ENCODE results near the gene NCOA3.

Gene NCOA3

DNA sequence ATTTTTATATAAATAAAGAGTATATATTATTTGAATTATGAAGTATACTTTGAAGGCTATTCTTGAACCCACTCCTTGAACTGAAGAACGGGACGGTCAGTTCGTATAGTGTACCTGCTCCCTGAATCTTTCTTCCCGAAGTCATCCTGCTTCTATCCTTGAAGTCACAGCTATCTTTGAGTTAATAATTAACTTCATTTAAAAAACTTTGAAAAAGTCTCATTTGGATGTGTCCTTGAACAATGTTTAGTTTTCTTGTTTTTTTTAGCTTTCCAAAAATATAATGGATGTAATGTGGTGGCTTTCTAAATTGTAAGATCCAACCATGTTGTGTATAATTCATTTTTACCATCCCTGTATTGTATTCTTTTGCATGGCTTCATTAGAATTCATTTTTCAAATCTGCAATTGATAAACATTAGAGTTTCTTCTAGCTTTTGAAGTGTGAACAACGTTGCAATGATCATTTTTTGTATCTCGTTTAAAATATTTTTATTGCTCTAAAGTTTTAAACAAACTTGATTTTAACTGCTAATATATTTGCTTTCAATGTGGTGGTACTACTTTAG, 94.4 kb downstream of the NCOA3 start:
- in situ Hi-C loops (cut with HindIII; ENCODE audit: low sequenced_read_pairs): no loop called here

DNA sequence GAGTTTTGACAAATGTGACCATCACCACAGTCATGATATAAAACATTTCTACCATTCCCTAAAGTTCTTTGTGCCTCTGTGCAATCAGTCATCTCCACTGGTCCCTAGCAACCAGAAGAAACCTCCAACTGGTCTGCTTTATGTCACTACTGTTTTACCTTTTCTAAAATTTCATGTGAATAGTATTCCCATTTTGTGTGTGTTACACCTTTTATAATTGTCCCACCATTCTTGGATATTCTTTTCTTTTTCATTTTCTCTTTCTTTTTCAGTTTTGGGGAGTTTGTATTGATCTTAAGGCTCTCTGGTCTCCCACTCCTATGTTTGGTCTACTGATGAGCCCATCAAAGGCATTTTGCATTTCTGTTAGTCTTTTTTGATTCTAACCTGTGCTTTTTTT, 95.4 kb downstream of the NCOA3 start:
- in situ Hi-C loops (cut with HindIII; ENCODE audit: low sequenced_read_pairs): no loop called here

DNA sequence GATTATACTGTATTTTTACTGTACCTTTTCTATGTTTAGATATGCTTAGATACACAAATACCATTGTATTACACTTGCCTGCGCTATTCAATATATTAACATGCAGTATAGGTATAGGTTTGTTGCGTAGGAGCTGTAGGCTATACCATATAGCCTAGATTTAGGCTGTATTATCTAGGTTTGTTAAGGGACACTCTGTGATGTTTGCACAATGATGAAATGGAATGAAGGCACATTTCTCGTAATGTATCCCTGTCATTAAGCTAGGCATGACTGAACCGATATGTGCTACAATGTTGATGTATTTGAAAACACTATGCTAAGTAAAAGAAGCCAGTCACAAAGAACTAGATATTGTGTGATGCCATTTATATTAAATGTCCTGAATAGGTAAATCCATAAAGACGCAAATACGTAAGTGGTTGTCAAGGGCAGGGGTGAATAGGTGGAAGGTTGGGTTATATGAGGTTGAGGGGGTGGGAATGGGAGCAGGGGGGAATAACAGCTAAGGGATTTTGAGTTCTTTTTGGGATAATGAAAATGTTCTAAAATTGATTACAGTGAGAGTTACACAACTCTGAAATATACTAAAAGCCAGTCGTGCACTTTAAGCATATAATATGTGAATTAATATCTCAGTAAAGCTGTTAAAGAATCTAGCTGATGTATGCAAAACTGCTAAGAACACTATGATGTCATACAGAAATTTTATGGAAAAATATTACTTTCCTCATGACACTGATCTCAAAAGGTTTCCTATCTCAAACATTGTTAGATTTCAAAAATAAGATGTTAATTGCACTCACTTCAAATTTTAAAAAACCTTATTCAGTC, 97.4 kb downstream of the NCOA3 start:
- in situ Hi-C loops (cut with HindIII; ENCODE audit: low sequenced_read_pairs): no loop called here

DNA sequence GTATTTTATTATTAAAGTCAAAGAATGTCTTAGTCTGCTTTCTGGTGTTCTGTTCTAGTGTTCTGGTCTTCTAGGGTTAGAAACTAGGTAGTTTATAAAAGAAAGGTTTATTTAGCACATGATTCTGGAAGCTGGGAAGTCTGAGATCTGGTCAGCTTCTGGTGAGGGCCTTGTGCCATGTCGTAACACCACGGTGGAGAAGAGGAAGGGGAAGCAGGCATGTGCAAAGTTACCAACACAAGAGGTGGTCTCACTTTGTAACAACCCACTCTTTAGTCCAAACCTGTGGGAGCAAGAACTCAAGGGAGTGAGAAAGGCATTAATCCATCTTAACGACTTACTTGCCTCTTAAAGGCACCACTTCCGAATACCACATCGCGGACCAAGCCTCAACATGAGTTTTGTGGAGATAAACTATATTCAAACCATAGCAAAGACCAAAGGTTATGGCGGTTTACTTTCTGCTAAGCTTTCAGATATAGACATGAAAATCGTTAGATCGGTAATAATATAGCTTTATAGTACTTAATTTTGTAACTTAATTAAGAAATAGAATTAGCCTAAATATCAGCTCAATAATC, 99.4 kb downstream of the NCOA3 start:
- in situ Hi-C loops (cut with HindIII; ENCODE audit: low sequenced_read_pairs): no loop called here

DNA sequence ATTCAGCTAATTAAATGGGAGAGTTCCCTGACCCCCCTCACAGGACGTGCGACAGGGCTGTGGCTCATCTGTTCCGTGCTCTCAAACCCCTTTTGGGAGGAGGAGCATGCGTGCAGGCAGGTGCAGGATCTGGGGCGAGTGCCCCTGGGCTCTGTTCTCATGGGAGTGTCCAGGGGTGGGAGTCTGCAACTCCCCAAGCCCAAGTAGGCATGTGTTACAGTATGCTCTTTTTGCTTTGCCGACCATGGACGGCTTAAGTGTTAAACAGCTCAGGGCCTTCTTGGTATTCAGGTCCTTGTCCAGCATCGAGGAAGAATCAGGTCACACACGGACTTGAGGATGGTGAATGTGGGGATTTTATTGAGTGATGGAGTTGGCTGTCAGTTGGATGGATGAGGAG, 101.6 kb downstream of the NCOA3 start:
- in situ Hi-C loops (cut with HindIII; ENCODE audit: low sequenced_read_pairs): no loop called here

DNA sequence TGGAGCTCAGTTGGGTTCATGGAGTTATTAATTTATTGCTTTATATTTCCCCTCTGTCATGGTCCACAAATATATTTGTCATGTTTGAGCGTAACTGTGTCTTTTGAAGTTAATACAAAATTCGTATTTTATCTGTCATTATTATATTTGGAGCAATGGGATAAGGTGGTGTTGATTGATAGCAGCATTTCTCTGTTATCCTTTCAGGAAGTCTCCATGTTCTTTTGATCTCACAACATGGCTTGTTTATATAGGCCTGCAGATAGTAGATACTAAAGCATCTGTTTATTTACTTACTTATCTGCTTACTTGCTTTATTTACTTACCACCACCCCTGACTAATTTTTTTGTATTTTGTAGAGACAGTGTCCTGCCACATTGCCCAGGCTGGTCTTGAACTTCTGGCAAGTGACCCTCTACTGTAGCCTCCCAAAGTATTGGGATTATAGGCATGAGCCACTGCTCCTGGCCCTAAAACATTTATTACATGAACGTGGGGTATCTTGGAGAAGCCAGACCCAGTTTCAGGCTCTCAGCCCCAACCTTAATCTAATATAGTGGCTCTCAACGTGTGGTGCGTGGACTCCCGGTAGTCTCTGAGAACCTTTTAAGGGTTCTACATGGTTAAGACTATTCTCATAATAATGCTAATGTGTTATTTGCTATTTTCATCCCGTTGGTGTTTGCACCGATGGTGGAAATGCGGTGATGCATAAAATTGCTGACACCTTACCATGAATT, 104.2 kb downstream of the NCOA3 start:
- in situ Hi-C loops (cut with HindIII; ENCODE audit: low sequenced_read_pairs): no loop called here

DNA sequence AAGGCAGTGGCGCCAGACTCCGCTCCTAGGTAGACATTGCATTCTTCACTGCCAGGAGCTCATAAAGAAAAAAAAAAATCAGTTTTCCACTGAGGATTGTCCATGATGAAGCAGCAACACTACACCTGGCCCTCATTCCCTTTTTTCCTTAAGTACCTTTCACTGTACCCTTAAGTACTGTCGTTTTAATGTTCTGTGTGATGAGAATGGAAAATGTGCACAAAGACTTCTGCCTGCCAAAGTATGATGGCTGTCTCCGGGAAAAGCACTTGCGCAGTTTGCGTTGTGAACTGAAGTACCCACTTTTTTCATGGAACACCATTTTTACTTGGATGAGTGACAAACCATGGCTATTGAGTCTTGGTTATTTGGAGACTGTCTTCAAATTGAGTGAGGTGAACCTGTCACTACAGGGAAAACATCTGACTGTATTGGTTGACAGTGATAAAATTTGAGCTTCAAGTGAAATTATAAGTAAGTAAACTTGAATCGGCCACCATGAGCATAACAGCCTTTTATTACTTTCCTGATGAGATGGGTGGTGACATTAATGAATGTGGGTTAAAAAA, 104.8 kb downstream of the NCOA3 start:
- in situ Hi-C loops (cut with HindIII; ENCODE audit: low sequenced_read_pairs): no loop called here

DNA sequence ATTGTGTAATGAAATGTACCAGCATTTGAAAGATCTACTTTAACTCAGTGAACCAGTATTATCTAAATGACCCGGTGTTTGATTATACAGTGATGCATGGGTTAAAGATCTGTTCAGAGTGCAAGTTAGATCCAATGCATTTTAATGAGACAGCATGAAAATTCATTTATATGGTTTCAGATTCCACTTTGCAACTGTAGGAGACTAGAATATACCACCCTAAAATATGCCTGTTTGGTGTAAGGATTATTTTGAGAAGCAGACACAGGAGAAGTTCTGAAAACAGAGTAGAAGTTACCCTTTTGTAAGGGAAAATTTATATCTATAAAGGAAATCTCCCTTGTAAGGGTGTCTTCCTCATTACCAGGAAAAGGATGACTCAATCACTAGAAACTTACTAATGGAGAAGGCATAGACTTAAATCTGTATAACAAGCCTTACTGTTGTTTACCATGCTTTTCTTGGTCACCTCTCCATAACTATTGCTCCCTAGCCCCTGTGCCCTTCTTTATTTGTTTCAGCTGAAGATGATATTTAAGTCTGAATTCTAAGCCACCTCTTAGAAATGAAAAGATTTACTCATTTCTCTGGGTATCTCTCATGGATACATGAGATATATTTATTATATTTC, 105.4 kb downstream of the NCOA3 start:
- in situ Hi-C loops (cut with HindIII; ENCODE audit: low sequenced_read_pairs): no loop called here

DNA sequence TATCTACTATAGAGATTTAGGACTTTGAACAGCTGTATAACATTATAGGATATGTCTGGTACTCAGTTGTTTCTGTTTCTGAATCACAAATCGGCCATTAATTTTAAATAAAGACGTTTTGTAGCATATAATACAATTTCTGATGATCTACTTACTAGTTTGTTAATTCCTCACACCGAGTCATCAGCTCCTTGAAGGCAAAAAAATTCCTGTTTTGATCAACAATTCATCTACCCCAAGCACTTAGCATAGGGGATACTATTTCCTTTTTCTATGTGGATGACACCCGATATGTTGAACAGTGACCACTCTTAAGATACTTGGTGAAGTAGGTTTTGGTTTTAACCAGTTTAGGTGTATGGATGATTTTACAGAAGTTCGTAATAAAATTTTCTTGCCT, 107.3 kb downstream of the NCOA3 start:
- in situ Hi-C loops (cut with HindIII; ENCODE audit: low sequenced_read_pairs): no loop called here

DNA sequence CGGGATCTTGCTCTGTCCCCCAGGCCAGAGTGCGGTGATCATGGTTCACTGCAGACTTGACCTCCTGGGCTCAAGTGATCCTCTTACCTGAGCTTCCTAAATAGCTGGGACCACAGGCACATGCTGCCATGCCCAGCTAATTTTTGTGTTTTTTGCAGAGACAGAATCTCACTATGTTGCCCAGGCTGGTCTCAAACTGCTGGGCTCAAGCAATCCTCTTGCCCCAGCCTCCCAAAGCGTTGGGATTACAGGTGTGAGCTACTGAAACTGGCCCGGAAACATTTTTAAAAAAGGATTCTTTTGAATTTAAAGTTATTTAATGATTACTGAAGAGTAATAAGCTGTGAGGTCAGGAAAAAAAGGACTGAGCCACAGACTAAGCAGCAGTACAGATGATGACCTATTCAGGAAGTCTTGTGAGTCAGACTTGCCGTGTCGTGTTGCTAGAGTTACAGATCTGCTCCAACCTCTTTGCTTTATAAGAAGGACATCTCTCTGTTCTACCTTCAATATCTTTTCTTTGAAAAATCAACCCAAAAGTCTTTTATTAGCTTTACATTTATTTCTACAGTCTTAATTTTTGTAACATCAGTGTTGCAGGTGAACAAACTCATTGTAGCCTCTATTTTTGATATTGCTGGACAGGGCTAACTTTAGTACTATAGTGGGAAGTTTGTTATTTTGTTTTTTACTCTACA, 108.7 kb downstream of the NCOA3 start:
- in situ Hi-C loops (cut with HindIII; ENCODE audit: low sequenced_read_pairs): no loop called here

DNA sequence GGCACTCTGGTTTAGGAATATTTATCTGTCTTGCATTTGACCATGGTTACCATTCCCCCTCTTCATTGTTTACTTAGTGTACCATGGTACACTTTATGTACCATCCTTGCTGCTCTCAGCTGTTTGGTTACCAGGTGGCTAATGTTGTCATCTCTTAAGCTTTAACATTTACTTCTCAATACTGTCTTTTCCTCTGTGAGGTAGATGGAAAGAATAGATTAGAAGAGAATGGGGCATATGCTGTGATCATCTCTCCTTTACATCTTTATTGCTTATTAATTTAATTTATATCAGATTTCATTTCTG, 109.2 kb downstream of the NCOA3 start:
- in situ Hi-C loops (cut with HindIII; ENCODE audit: low sequenced_read_pairs): no loop called here

DNA sequence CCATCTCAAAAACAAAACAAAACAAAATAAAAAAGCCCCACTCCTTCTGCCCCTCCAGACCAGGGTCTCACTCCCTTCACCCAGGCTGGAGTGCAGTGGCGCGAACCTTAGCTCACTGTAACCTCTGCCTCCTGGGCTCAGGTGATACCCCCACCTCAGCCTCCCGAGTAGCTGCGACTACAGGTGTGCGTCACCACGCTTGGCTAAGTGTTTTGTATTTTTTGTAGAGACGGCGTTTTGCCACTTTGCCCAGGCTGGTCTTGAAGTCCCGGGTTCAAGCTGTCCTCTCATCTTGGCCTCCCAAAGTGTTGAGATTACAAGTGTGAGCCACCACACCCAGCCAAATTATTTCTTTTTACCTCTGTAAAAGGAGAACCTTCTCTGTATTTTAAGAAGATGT, 110.1 kb downstream of the NCOA3 start:
- in situ Hi-C loops (cut with HindIII; ENCODE audit: low sequenced_read_pairs): no loop called here

DNA sequence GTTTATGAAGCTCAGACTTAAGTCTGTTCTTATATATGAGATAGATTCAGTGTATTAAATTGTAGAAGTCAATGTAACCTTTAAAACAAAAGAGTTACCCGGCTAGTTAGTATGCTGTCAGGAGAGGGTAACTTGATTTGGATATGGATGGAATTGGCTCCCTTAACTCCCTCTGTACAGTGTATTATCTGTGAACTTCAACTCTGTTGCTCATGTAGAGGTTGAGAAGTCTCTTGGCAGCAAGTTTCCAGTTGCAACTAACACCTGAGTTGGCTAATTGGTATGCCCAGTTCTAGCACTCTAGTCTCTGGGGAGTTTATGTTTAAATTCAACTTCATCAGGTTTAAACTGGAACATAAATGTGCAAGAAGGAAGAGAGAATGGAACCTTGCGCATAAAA, 111.0 kb downstream of the NCOA3 start:
- in situ Hi-C loops (cut with HindIII; ENCODE audit: low sequenced_read_pairs): no loop called here

DNA sequence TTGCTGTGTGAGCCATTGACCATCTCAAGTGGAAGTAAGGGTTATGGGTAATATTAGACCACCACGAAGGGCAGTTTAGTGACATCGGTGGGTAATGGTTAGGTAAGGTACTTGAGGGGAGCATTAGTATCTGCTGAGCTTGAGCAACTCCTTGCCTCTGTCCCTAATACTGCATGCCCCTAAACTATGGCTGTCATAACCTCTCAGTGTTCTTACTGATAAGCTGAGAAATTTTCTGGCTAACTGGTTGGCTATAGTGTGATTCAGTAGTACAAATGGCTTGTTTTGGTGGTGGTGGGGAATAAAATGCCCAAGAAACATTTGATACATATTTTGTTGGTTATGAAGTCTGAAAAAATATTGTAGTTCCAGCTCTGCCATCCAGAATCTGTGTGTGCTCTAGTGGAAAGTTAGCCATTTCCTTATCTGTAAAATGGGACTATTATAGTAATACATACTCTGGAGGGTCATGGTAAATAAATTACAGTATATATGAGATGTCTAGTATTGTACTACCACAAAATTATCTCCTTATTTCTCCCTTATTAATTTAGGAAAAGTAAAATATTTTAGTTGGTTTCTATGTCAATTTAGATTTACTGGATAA, 113.1 kb downstream of the NCOA3 start:
- in situ Hi-C loops (cut with HindIII; ENCODE audit: low sequenced_read_pairs): no loop called here

DNA sequence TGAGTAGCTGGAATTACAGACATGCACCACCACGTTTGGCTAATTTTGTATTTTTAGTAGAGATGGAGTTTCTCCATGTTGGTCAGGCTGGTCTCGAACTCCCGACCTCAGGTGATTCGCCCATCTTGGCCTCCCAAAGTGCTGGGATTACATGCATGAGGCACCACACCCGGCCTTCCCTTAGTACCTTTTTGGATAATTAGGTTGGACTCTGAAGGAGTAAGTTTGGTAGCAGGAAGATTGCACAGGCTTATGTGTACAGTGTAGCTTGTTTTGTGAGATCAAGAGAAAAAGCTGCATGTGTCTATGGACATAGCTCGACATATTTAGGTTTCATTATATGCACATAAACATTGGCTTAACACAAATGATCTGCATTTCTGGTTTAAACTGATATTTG, 116.8 kb downstream of the NCOA3 start:
- in situ Hi-C loops (cut with HindIII; ENCODE audit: low sequenced_read_pairs): no loop called here

DNA sequence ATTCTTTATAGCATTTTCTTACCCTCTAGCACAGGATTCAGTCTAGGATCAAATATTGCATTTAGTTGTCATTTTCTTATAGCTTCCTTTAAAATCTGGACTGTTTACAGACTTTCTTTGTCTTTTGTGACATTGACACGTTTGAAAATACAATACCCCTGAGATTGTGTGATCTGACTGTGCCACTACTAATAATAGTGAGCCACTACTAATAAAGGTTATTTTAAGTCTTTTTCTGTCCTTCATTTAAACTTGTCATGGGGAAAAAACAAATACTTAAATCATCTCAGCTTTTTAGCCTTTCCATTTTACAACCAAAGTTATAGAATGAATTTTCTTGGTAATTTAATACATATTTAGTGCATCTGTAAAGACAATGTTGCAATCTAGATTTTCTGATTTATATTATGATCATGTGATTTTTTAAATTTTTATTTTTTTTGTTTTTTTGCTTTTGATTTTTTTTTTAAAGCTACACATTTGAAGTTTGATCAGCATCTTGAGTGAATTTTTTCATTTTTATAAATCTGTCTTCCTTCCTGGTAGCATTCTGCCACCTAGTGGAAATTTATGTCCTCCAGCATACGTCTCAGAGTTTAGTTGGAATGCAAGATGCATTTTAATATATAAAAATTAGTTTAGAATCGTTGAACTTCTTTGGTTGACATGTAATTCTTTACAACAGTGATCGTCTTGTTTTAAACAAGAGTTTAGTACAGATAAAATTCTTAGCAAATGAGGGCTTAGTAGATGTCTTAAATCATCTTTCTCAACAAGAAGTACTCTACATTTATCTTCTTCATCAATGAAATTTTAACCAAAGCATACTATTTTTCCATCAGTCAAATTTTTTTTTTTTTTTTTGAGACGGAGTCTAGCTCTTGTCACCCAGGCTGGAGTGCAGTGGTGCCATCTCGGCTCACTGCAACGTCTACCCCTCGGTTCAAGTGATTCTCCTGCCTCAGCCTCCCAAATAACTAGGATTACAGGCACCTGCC, 119.4 kb downstream of the NCOA3 start:
- in situ Hi-C loops (cut with HindIII; ENCODE audit: low sequenced_read_pairs): no loop called here

DNA sequence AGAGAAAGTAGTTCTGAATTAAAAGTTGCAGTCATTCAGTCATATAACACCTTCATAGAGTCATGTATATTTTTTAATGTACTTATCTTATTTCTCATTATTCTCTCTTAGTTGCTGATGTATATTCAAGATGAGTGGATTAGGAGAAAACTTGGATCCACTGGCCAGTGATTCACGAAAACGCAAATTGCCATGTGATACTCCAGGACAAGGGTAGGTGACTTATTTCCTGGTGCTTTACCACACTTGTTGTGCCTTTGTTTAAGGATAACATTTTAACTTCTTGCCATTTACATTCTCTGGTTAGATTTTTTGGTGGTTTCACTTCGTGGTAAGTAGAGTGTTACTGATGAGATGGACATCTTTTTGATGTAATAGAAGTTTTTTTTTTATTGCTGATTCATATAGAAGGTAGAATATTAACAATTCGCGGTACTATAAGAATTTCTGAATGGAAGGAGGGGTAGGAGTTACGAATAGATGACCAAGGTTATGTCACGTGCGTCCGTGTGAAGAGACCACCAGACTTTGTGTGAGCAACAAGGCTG, 120.5 kb downstream of the NCOA3 start:
- in situ Hi-C loops (cut with HindIII; ENCODE audit: low sequenced_read_pairs): no loop called here

DNA sequence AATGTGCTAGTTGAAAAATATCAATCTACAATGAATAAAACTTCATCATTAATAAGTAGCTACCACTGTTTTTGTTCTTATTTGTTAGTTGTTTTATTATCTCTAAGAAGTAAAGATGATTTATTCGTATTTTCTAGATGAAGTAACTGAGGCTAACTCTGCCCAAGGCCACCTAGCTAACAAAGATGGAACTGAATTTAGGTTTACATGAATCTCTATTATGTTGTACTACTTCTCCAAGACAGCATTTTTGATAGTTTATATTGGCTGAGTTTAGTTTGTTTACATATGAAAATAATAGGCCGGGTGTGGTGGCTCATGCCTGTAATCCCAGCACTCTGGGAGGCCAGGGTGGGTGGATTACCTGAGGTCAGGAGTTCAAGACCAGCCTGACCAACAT, 121.5 kb downstream of the NCOA3 start:
- in situ Hi-C loops (cut with HindIII; ENCODE audit: low sequenced_read_pairs): no loop called here

DNA sequence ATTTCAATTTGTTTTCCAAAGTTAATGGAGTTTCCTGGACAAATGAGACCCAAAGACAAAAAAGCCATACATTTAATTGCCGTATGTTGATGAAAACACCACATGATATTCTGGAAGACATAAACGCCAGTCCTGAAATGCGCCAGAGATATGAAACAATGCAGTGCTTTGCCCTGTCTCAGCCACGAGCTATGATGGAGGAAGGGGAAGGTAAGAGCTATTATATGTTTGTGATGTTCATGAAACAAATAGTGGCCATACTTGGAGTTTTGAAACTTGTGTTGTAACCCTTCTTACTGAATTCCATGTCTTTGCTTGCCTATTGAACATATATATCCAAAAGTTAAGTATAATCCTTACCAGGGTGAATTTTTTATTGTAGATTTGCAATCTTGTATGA, 125.9 kb downstream of the NCOA3 start:
- in situ Hi-C loops (cut with HindIII; ENCODE audit: low sequenced_read_pairs): no loop called here
